Astrocyte of the cerebellum (primary cell): ENCODE results near the gene HSPA5.
"Not testable (repeated sequence)": the region's sequence is repeated elsewhere in the genome, so short reads cannot be mapped to it uniquely, and the experiment has no call there.

Experiments used
- DNase-seq: peaks from one replicate; pipeline ENCODE4 v3.0.0-alpha.2; 2011; ENCODE audit warnings: low read depth
- H3K4me3 ChIP-seq: 2 replicates; pipeline ENCODE4 v1.5.1; 2011; ENCODE audit warnings: mild to moderate bottlenecking, low read depth, low read length, moderate library complexity
- CTCF ChIP-seq: IDR thresholded peaks from 2 replicates; pipeline ENCODE4 v1.5.1; 2012; ENCODE audit warnings: low read length, low read depth, moderate library complexity, mild to moderate bottlenecking; ENCODE audit errors: missing control alignments
- in situ Hi-C: cut with HindIII; loops from 2 replicates; pipeline ENCODE4 v1.10.0; 2017; ENCODE audit warnings: low sequenced_read_pairs

The HSPA5 gene

GRCh38 chr9:125271081-125271480 lies 29.9 kb upstream of the HSPA5 start:
- no peak overlapping the region for H3K4me3 ChIP-seq
- no peak for TF ChIP-seq CTCF
- in situ Hi-C loops, result no loop called here
- DNase-seq, result no peak

GRCh38 chr9:125269014-125269397 lies 27.9 kb upstream of the HSPA5 start:
- no peak overlapping the region for H3K4me3 ChIP-seq
- in situ Hi-C loops, result no loop called here
- DNase-seq, result no peak
- TF ChIP-seq CTCF, result no peak

DNA sequence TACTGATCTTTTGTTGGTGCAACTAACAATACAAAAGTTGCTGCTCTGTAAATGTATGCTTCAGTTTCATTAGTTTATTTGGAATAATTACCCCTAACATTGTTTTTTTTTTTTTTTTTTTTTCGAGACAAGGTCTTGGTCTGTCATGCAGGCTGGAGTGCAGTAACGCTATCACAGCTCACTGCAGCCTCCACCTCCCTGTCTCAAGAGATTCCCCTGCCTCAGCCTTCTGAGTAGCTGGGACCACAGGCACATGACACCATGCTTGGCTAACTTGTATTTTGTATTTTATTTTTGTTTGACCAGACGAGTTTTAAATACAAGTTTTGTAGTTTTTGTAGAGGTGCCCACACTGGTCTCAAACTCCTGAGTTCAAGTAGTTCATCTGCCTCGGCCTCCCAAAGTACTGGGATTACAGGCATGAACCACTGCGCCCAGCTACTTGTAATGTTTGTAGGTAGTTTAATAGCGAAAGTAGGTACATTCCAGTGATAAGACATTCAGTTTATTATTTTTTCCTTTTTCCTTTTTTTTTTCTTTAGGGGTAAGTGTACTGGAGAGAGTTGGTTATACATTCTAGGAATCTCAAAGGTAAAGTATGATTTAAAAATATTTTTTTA lies 27.4 kb upstream of the HSPA5 start:
- DNase-seq, result no peak
- no peak overlapping the region for H3K4me3 ChIP-seq
- in situ Hi-C loops, result no loop called here
- TF ChIP-seq CTCF, result no peak

GRCh38 chr9:125264068-125264467 lies 22.9 kb upstream of the HSPA5 start:
- DNase-seq, H3K4me3 ChIP-seq, in situ Hi-C loops: not testable (repeated sequence)

GRCh38 chr9:125262294-125262991 lies 21.3 kb upstream of the HSPA5 start:
- DNase-seq, result no peak
- in situ Hi-C loops, result no loop called here
- TF ChIP-seq CTCF, result no peak

DNA sequence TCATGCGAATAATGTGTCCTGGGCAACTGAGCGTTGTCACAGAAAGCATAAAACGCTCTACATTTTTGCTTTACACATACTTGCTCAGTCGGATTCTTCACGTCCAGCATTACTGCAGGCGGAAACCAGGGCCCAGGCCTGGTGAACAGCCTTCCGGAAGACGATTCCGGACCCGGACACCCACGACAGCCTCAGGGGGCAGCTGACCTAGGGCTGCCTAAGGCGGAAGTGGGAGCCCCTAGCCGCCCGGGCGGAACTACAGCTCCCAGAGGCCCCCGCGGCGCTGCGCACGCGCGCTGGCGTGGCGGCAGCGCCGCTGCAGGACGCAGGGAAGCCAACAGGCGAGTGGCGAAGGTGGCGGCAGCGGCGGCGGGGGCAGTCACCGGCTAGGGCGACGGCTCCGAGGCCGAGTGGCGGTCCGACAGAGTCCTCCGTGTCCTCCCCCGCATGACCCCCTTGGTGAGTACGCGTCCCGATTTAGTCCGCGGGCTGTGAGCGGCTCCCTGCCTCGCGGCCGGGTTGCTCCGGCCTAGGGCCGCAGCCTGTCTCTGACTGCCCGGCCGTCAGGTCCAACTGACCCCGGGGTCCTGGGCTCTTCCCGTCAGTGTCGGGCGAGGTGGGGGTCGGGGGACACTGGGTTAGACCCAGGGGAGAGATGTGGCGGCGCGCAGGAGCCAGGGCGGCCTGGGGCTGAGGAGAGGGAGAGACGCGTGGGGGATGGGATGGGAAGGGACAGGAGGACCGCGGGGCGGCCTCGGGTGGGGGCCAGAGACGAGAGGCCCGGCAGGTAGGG lies 20.6 kb upstream of the HSPA5 start, which contains the start of gene GAPVD1:
TSS of gene GAPVD1 (plus strand) at position 326 of the 793 bp plus-strand sequence. CDS start 37,096 bp downstream, outside the sequence.
- H3K4me3 ChIP-seq, result peak within 1 kb of the TSS; percentile 97
- peak; percentile 34 for DNase-seq
- in situ Hi-C loops, result no loop called here
- peak; percentile 55 for TF ChIP-seq CTCF

More at GRCh38 chr9:125262294-125262991, 21.3 kb upstream of the HSPA5 start:
- peak overlapping the region; percentile 97 for H3K4me3 ChIP-seq

GRCh38 chr9:125260561-125260960 lies 19.4 kb upstream of the HSPA5 start:
- no peak overlapping the region for H3K4me3 ChIP-seq
- TF ChIP-seq CTCF, result no peak
- in situ Hi-C loops, result no loop called here
- DNase-seq, result peak; percentile 19
